ENCODE measurements around the gene IFI27L2.

DNA sequence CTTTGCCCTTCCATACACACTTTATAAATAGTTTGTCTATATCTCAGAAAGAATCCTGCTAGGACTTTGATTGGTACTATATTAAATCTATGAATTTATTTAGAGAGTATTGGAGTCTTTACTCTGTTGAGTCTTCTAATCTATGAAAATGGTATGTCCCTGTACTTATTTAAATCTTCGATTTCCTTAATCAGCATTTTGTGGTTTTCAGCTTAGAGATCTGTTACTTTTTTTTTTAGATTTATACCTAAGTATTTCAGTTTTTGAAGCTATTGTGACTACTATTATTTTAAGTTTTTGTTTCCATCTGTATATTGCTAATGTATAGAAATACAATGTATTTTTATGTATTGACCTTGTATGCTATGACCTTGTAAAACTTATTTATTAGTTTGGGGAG is 13.4 kb upstream of the IFI27L2 start:
- TF ChIP-seq, protein P1, sequence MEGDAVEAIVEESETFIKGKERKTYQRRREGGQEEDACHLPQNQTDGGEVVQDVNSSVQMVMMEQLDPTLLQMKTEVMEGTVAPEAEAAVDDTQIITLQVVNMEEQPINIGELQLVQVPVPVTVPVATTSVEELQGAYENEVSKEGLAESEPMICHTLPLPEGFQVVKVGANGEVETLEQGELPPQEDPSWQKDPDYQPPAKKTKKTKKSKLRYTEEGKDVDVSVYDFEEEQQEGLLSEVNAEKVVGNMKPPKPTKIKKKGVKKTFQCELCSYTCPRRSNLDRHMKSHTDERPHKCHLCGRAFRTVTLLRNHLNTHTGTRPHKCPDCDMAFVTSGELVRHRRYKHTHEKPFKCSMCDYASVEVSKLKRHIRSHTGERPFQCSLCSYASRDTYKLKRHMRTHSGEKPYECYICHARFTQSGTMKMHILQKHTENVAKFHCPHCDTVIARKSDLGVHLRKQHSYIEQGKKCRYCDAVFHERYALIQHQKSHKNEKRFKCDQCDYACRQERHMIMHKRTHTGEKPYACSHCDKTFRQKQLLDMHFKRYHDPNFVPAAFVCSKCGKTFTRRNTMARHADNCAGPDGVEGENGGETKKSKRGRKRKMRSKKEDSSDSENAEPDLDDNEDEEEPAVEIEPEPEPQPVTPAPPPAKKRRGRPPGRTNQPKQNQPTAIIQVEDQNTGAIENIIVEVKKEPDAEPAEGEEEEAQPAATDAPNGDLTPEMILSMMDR (IDR thresholded peaks at IDR 0.05; ENCODE audit: low read depth, low read length), result no peak
- no peak for TF ChIP-seq EZH2phosphoT487 (IDR thresholded peaks at IDR 0.05; ENCODE audit: low read depth)

Measured in OCI-LY3 (cell line).